Pancreas (tissue), 10 donors: ENCODE results near the gene TRAF2. TPM values are rescaled to one million over a fixed set of nuclear protein-coding genes. Genes with fewer than 3 reads are reported as not detected.
A peak's percentile ranks its signal among the peaks of the same experiment; 100 is the strongest.

Source experiments
- ATAC-seq, 4 donors: fragments of 200-7000 bp; cut with Tn5 transposase; one replicate each; pipeline versions ENCODE4 v1.8.0 to v1.9.1; 2020; ENCODE audit warnings: mild to moderate bottlenecking in 4 of 4, moderate library complexity in 4 of 4
- DNase-seq, 6 donors: peaks; one replicate each; pipeline ENCODE4 v3.0.0-alpha.2; 2020
- FAIRE-seq: peaks from 2 replicates; lab custom pipeline; 2012; peaks lifted over from hg19 to GRCh38; lab: Jason Lieb, UNC
- H3K27ac ChIP-seq, 4 donors: fragments of 200-600 bp; sonication (generic); 1 replicate in 3 of 4; 2 replicates in 1 of 4; pipeline versions ENCODE4 v1.5.0 to v1.8.0; 2020
- H3K27me3 ChIP-seq, 4 donors: fragments of 200-600 bp; one replicate each; pipeline ENCODE4 v1.8.0; 2021
- H3K36me3 ChIP-seq, 3 donors: fragments of 200-600 bp; sonication (generic) in 1 of 3; one replicate each; pipeline versions ENCODE4 v1.5.0 to v1.8.0; 2020 to 2021
- H3K4me1 ChIP-seq, 3 donors: fragments of 200-600 bp; one replicate each; pipeline ENCODE4 v1.8.0; 2021
- H3K4me3 ChIP-seq, 4 donors: fragments of 200-600 bp; sonication (generic) in 2 of 4; one replicate each; pipeline versions ENCODE4 v1.5.0 to v1.8.0; 2020 to 2021
- H3K9me3 ChIP-seq, 4 donors: fragments of 200-600 bp; one replicate each; pipeline ENCODE4 v1.8.0; 2021
- WGBS, 2 donors: extraction: QIAGEN DNeasy Blood & Tissue Kit; methylation state at CpG; one replicate each; pipeline ENCODE4 v1.1.7; 2013; 5-methylcytosine and 5-hydroxymethylcytosine counted together
- intact Hi-C, 3 donors: fragments of 100-400 bp; cut with DNase I; formaldehyde crosslinking; loops; one replicate each; pipeline versions ENCODE4 v1.11.1 to v1.14.2; 2022
- polyA plus RNA-seq, 2 donors: library from polyadenylated mRNA; stranded (reverse); fragments of 200-250 nt; gene quantifications; one replicate each; pipeline ENCODE4 v1.2.3, GENCODE V29; 2013
- total RNA-seq, 6 donors: library from RNA; stranded (reverse); fragmentation: NEBNext Ultra II Directional in 4 of 6; extraction: Animal tissue kit (Norgen Biotek cat#: 25700) in 4 of 6; gene quantifications; one replicate each; pipeline versions ENCODE4 v1.2.1 to v1.2.4, GENCODE V29; 2021 to 2023
- TF ChIP-seq, protein P1 (sequence below), 4 donors: fragments of 200-600 bp; sonication (generic) in 3 of 4; IDR thresholded peaks; one replicate each; pipeline versions ENCODE4 v1.5.0 to v1.8.0; 2021; ENCODE audit warnings: antibody characterized with exemption in 4 of 4
- donor health status: healthy with polysubstance abuse.
- donor health status: DM: no; HTN: no; CAD: no; lungs with moderate emphysema.
- donor health status: DM: no; HTN: no; CAD: no.
- donor health status: control.
- donor health status: control.
- donor health status: Bipolar disorder and iron deficiency.
- donor health status: DM: yes; HTN: yes; CAD: no.
- donor health status: DM: no; HTN: no; CAD: no.
- donor health status: DM: no; HTN: no; CAD: no.
- donor health status: DM: yes; HTN: yes; CAD: no.

The TRAF2 gene
- total and polyA plus RNA-seq, 8 donors, result 4.8 to 14.4 (median 8.2) TPM

DNA sequence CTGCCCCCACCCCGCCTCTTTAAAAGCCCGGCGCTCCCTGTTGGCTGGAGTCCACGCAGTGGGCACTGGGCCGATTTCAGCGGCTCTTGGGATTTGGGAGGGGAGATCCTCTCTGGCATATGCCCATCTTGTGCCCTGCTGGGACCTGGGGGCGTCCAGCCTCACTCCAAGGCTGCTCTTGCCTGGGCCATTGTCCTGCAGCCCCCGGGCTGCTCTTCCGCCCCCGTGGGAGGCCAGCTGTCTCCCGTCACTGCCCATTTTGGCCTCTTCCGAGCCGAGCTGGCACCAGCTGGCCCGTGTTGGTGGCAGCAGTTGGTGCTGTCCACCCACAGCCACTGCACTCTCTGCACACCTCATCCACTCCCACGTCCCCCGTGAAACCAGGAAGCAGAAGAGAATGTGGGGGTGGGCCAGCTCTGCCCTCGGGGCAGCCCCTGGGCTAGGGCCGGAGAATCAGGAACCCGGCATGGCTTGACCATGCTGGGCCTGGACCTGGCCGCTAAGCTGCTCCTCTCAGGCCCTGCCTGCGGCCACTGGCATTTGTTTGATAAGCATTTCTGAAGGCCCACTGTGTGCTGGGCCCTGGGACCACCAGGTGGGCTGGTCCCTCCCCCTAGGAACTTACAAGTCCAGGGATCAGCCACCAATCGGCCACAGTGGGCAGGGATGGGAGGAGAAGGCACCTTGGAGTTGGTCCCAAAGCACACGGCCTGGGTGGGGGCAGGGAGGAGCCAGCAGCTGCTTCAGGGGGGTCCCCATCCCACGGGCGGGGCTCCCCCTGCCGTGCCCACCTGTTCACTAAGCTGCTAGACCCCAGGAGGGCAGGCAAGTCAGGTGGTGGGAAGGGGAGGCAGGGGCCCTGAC is 60.9 kb downstream of the TRAF2 start:
- DNase-seq (peak in 3 of 6 donors; percentile 39 to 69 (median 68)), ATAC-seq (no peak), FAIRE-seq (no peak)
- H3K9me3 ChIP-seq, result no peaks in the 10 kb centered on the region
- H3K4me3 ChIP-seq, result no peak overlapping the region
- H3K36me3 ChIP-seq, result peaks cover 0 to 5% (median 4%) of the 10 kb centered on the region in 3 donors
- no peaks in the 10 kb centered on the region for H3K27me3 ChIP-seq
- H3K27ac ChIP-seq, result peak overlapping the region in 1 of 4 donors; percentile 19
- TF ChIP-seq, protein P1, sequence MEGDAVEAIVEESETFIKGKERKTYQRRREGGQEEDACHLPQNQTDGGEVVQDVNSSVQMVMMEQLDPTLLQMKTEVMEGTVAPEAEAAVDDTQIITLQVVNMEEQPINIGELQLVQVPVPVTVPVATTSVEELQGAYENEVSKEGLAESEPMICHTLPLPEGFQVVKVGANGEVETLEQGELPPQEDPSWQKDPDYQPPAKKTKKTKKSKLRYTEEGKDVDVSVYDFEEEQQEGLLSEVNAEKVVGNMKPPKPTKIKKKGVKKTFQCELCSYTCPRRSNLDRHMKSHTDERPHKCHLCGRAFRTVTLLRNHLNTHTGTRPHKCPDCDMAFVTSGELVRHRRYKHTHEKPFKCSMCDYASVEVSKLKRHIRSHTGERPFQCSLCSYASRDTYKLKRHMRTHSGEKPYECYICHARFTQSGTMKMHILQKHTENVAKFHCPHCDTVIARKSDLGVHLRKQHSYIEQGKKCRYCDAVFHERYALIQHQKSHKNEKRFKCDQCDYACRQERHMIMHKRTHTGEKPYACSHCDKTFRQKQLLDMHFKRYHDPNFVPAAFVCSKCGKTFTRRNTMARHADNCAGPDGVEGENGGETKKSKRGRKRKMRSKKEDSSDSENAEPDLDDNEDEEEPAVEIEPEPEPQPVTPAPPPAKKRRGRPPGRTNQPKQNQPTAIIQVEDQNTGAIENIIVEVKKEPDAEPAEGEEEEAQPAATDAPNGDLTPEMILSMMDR (IDR thresholded peaks at IDR 0.05), result no peak
- intact Hi-C loops, result loop anchor here in 1 of 3 donors (5.0 to 10.0 kb wide), 3 partner anchors 90 to 152 kb away; partner anchors contain the start of genes AJM1, CCDC183, PHPT1 and TMEM141
- peaks cover 0 to 18% (median 0%) of the 10 kb centered on the region in 3 donors for H3K4me1 ChIP-seq
- WGBS, 2 donors, result 36 to 40% methylated on average over 26 of the region's 26 CpGs

GRCh38 chr9:136947955-136948510 is 61.7 kb downstream of the TRAF2 start:
- Histone ChIP-seq H3K36me3 (no peaks in the 10 kb centered on the region), H3K4me1 (peaks cover 0 to 18% (median 0%) of the 10 kb centered on the region in 3 donors), H3K27ac (no peak overlapping the region), H3K4me3 (no peak overlapping the region), H3K9me3 (no peaks in the 10 kb centered on the region), H3K27me3 (no peaks in the 10 kb centered on the region)
- WGBS, 2 donors, result 51 to 57% methylated on average over 15 of the region's 15 CpGs
- TF ChIP-seq, protein P1 (IDR thresholded peaks at IDR 0.05), result no peak
- ATAC-seq, result no peak
- DNase-seq, result peak in 3 of 6 donors; percentile 50 to 65 (median 61)
- no peak for FAIRE-seq
- intact Hi-C loops, result loop anchor here in 1 of 3 donors (5.0 to 10.0 kb wide), 3 partner anchors 89 to 153 kb away; partner anchors contain the start of genes AJM1, CCDC183, PHPT1 and TMEM141

- peak; percentile 9 to 16 (median 12) for ATAC-seq
Measured at GRCh38 chr9:136949239-136949816, 63.0 kb downstream of the TRAF2 start.

More at GRCh38 chr9:136949239-136949816, 63.0 kb downstream of the TRAF2 start:
- Histone ChIP-seq H3K27ac (peak overlapping the region; percentile 93 to 94 (median 94)), H3K9me3 (no peaks in the 10 kb centered on the region), H3K4me1 (peaks cover 0 to 18% (median 0%) of the 10 kb centered on the region in 3 donors), H3K27me3 (no peaks in the 10 kb centered on the region), H3K4me3 (peak overlapping the region; percentile 58 to 71 (median 66)), H3K36me3 (no peaks in the 10 kb centered on the region)
- TF ChIP-seq, protein P1 (IDR thresholded peaks at IDR 0.05), result no peak
- FAIRE-seq (no peak), DNase-seq (peak in 2 of 6 donors; percentile 46 to 84)
- intact Hi-C loops, result loop anchor here in 1 of 3 donors (5.0 to 10.0 kb wide), 3 partner anchors 88 to 155 kb away; partner anchors contain the start of genes AJM1, CCDC183, PHPT1 and TMEM141
- 8 to 9% methylated on average over 19 to 21 of the region's 22 CpGs for WGBS, 2 donors
